Esophagus muscularis mucosa (tissue), 4 donors: ENCODE data around the gene MTURN. TPM values are rescaled to one million over a fixed set of nuclear protein-coding genes. Genes with fewer than 3 reads are reported as not detected.

Experiments
- DNase-seq: peaks from one replicate; pipeline ENCODE4 v3.0.0-alpha.2; 2017; ENCODE audit errors: extremely low spot score
- H3K27ac ChIP-seq, 4 donors: fragments of 200-600 bp; sonication (generic); replicated peaks in 1 of 4; 1 replicate in 3 of 4; 2 replicates in 1 of 4; pipeline ENCODE4 v1.5.1; 2016 to 2019; ENCODE audit warnings: mild to moderate bottlenecking in 1 of 4
- H3K27me3 ChIP-seq, 4 donors: fragments of 200-600 bp; sonication (generic); one replicate each; pipeline versions ENCODE4 v1.5.1 to v1.6.0; 2016 to 2019
- H3K36me3 ChIP-seq, 4 donors: fragments of 200-600 bp; sonication (generic); one replicate each; pipeline ENCODE4 v1.5.1; 2016 to 2019
- H3K4me1 ChIP-seq, 4 donors: fragments of 200-600 bp; sonication (generic); one replicate each; pipeline ENCODE4 v1.5.1; 2016 to 2019
- H3K4me3 ChIP-seq, 4 donors: fragments of 200-600 bp; sonication (generic); 1 replicate in 2 of 4; 2 replicates in 2 of 4; pipeline ENCODE4 v1.5.1; 2016 to 2019; ENCODE audit warnings: mild to moderate bottlenecking in 4 of 4, moderate library complexity in 1 of 4
- H3K9me3 ChIP-seq, 4 donors: fragments of 200-600 bp; sonication (generic); 1 replicate in 3 of 4; 2 replicates in 1 of 4; pipeline ENCODE4 v1.5.1; 2016 to 2019
- CTCF ChIP-seq, 3 experiments: fragments of 200-600 bp in 2 of 3; fragments of 450-650 bp in 1 of 3; sonication (generic) in 2 of 3; IDR thresholded peaks; one replicate each; pipeline ENCODE4 v1.5.1; 2017 to 2019; ENCODE audit warnings: antibody characterized with exemption in 3 of 3, mild to moderate bottlenecking in 2 of 3, moderate library complexity in 1 of 3
- EP300 ChIP-seq: sonication (generic); formaldehyde crosslinking; IDR thresholded peaks from one replicate; pipeline ENCODE4 v1.6.1; 2017; ENCODE audit warnings: antibody characterized with exemption
- POLR2A ChIP-seq: fragments of 450-650 bp; IDR thresholded peaks from one replicate; pipeline ENCODE4 v1.6.1; 2017; ENCODE audit warnings: antibody characterized with exemption, moderate library complexity, mild to moderate bottlenecking, low read depth
- POLR2AphosphoS5 ChIP-seq, 2 donors: sonication (generic); formaldehyde crosslinking; IDR thresholded peaks; one replicate each; pipeline ENCODE4 v1.6.1; 2017; ENCODE audit warnings: antibody characterized with exemption in 2 of 2
- WGBS: methylation state at CpG from one replicate; pipeline ENCODE4 v1.1.5; 2018; 5-methylcytosine and 5-hydroxymethylcytosine counted together
- intact Hi-C: fragments of 100-400 bp; cut with DNase I; formaldehyde crosslinking; loops from one replicate; pipeline ENCODE4 v1.15.1; 2023
- total RNA-seq, 4 donors: library from RNA; depleted of rRNA; stranded (reverse); fragments of >200 nt; gene quantifications; one replicate each; pipeline versions ENCODE4 v1.1.0 to v1.2.1, GENCODE V29; 2016

Gene MTURN
- total RNA-seq, 4 donors from 2014 or later = 158 to 249 (median 196) TPM

- H3K9me3 ChIP-seq = peaks cover 0 to 12% (median 5%) of the 10 kb centered on the region in 4 donors
- no peak for DNase-seq
- no peak for TF ChIP-seq POLR2A
- TF ChIP-seq POLR2AphosphoS5 (IDR thresholded peaks at IDR 0.05) = peak; percentile 27 to 51
- no peaks in the 10 kb centered on the region for H3K27me3 ChIP-seq
- H3K4me1 ChIP-seq = no peaks in the 10 kb centered on the region
- intact Hi-C loops = no loop called here
- WGBS = 84% methylated on average over 34 of the region's 34 CpGs
- no peaks in the 10 kb centered on the region for H3K36me3 ChIP-seq
- no peak overlapping the region for H3K4me3 ChIP-seq
- no peak overlapping the region for H3K27ac ChIP-seq
Measured at GRCh38 chr7:30115709-30116297, 19.0 kb upstream of the MTURN start.

- no peak for TF ChIP-seq POLR2AphosphoS5 (IDR thresholded peaks at IDR 0.05)
- no peak for TF ChIP-seq CTCF (IDR thresholded peaks at IDR 0.05)
- no peak for TF ChIP-seq EP300
- TF ChIP-seq POLR2A = no peak
- Histone ChIP-seq H3K27me3 (no peaks in the 10 kb centered on the region), H3K4me1 (no peaks in the 10 kb centered on the region), H3K27ac (no peak overlapping the region), H3K36me3 (no peaks in the 10 kb centered on the region), H3K9me3 (peaks cover 0 to 12% (median 5%) of the 10 kb centered on the region in 4 donors), H3K4me3 (no peak overlapping the region)
- intact Hi-C loops = no loop called here
- 65% methylated on average over 6 of the region's 6 CpGs for WGBS
- DNase-seq = no peak
Measured at GRCh38 chr7:30116771-30117170, 18.0 kb upstream of the MTURN start.

GRCh38 chr7:30117896-30118295 is 16.9 kb upstream of the MTURN start:
- no peak overlapping the region for H3K4me3 ChIP-seq
- no peak for DNase-seq
- no peaks in the 10 kb centered on the region for H3K27me3 ChIP-seq
- H3K27ac ChIP-seq = no peak overlapping the region
- no peaks in the 10 kb centered on the region for H3K4me1 ChIP-seq
- no peak for TF ChIP-seq EP300
- no peak for TF ChIP-seq POLR2AphosphoS5 (IDR thresholded peaks at IDR 0.05)
- no peak for TF ChIP-seq CTCF (IDR thresholded peaks at IDR 0.05)
- no peak for TF ChIP-seq POLR2A
- intact Hi-C loops = no loop called here
- WGBS = 95% methylated on average over 4 of the region's 4 CpGs
- no peaks in the 10 kb centered on the region for H3K36me3 ChIP-seq
- H3K9me3 ChIP-seq = peaks cover 0 to 8% (median 3%) of the 10 kb centered on the region in 4 donors

GRCh38 chr7:30119890-30120577 is 14.8 kb upstream of the MTURN start:
- Histone ChIP-seq H3K9me3 (no peaks in the 10 kb centered on the region), H3K36me3 (no peaks in the 10 kb centered on the region), H3K4me1 (no peaks in the 10 kb centered on the region), H3K27me3 (no peaks in the 10 kb centered on the region), H3K4me3 (no peak overlapping the region), H3K27ac (no peak overlapping the region)
- DNase-seq = no peak
- WGBS = 73% methylated on average over 4 of the region's 4 CpGs
- TF ChIP-seq CTCF (IDR thresholded peaks at IDR 0.05) (no peak), EP300 (no peak), POLR2A (no peak), POLR2AphosphoS5 (IDR thresholded peaks at IDR 0.05) (no peak)
- intact Hi-C loops = no loop called here

- H3K4me3 ChIP-seq = peak overlapping the region; percentile 95 to 99 (median 96)
- intact Hi-C loops = loop anchor here (5.0 kb wide), 1 partner anchor 52 kb away; no protein-coding TSS in a partner anchor
- peak overlapping the region; percentile 96 to 98 (median 98) for H3K27ac ChIP-seq
- WGBS = 37% methylated on average over 13 of the region's 13 CpGs
- TF ChIP-seq POLR2A = no peak
- no peak for TF ChIP-seq EP300
- no peak for TF ChIP-seq CTCF (IDR thresholded peaks at IDR 0.05)
- no peak for TF ChIP-seq POLR2AphosphoS5 (IDR thresholded peaks at IDR 0.05)
- H3K9me3 ChIP-seq = no peaks in the 10 kb centered on the region
- DNase-seq = peak; percentile 55
- H3K27me3 ChIP-seq = no peaks in the 10 kb centered on the region
- no peaks in the 10 kb centered on the region for H3K36me3 ChIP-seq
- H3K4me1 ChIP-seq = peaks cover 12 to 39% (median 37%) of the 10 kb centered on the region in 4 donors
Measured at GRCh38 chr7:30133736-30134610, 813 bp upstream of the MTURN start.
